Breast epithelium (tissue), 4 donors: ENCODE results near the gene INSR. TPM values are rescaled to one million over a fixed set of nuclear protein-coding genes. Genes with fewer than 3 reads are reported as not detected.

ENCODE experiments used
- DNase-seq, 2 donors: peaks; one replicate each; pipeline ENCODE4 v3.0.0-alpha.2; 2019; ENCODE audit warnings: low spot score in 2 of 2
- H3K27ac ChIP-seq, 2 donors: fragments of 200-600 bp; sonication (generic) in 1 of 2; one replicate each; pipeline ENCODE4 v1.5.1; 2016 to 2019; ENCODE audit warnings: mild to moderate bottlenecking in 1 of 2
- H3K27me3 ChIP-seq, 2 donors: fragments of 200-600 bp; sonication (generic) in 1 of 2; one replicate each; pipeline versions ENCODE4 v1.5.1 to v1.6.0; 2017 to 2019; ENCODE audit warnings: control low read depth in 1 of 2, mild to moderate bottlenecking in 1 of 2
- H3K36me3 ChIP-seq: fragments of 200-600 bp; one replicate; pipeline ENCODE4 v1.5.1; 2019
- H3K4me1 ChIP-seq, 2 donors: fragments of 200-600 bp; sonication (generic); one replicate each; pipeline ENCODE4 v1.5.1; 2016 to 2019; ENCODE audit warnings: control low read depth in 1 of 2
- H3K4me3 ChIP-seq, 3 donors: fragments of 200-600 bp; sonication (generic); 1 replicate in 2 of 3; 2 replicates in 1 of 3; pipeline ENCODE4 v1.5.1; 2016 to 2019; ENCODE audit warnings: mild to moderate bottlenecking in 3 of 3, moderate library complexity in 2 of 3
- H3K9me3 ChIP-seq, 2 donors: fragments of 200-600 bp; sonication (generic) in 1 of 2; one replicate each; pipeline ENCODE4 v1.5.1; 2016 to 2019; ENCODE audit warnings: control low read depth in 1 of 2
- CTCF ChIP-seq, 3 donors: fragments of 450-650 bp; IDR thresholded peaks; one replicate each; pipeline ENCODE4 v1.5.1; 2016 to 2017; ENCODE audit warnings: antibody characterized with exemption in 3 of 3, mild to moderate bottlenecking in 3 of 3, moderate library complexity in 3 of 3
- POLR2A ChIP-seq: fragments of 450-650 bp; IDR thresholded peaks from one replicate; pipeline ENCODE4 v1.6.1; 2016; ENCODE audit warnings: antibody characterized with exemption, mild to moderate bottlenecking, moderate library complexity
- POLR2AphosphoS5 ChIP-seq, 3 donors: sonication (generic); formaldehyde crosslinking; IDR thresholded peaks; one replicate each; pipeline ENCODE4 v1.6.1; 2017; ENCODE audit warnings: antibody characterized with exemption in 3 of 3
- intact Hi-C: fragments of 100-400 bp; cut with DNase I; formaldehyde crosslinking; loops from one replicate; pipeline ENCODE4 v1.15.1; 2023; ENCODE audit warnings: low total_unique reads
- total RNA-seq, 3 donors: library from RNA; depleted of rRNA; stranded (reverse); fragments of >200 nt; gene quantifications; one replicate each; pipeline ENCODE4 v1.1.0, GENCODE V29; 2016

Gene INSR
- total RNA-seq, 3 donors from 2014 or later = 66.3 to 108 (median 104) TPM

DNA sequence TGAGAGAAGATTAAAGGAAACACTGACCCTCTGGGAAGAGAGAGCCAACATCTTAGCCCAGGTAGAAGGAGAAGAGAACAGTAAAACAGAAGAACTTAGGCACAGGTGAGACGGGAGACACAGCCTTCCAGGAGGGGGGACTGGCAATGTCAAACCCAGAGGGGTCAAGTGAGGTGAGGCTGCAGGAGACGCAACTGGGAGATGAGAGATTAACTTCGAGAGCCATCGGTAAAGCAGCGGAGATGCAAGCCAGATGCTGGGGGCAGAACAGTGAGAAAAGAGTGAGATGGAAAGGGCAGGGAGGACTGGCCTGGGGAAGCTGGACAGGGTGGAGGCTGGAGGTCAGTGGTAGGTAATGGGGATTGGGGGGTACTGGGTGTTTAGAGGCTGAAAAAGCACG is 5.2 kb downstream of the INSR start:
- intact Hi-C loops = no loop called here
- Histone ChIP-seq H3K27ac (no peak overlapping the region), H3K36me3 (no peaks in the 10 kb centered on the region), H3K27me3 (no peaks in the 10 kb centered on the region), H3K9me3 (no peaks in the 10 kb centered on the region), H3K4me3 (no peak overlapping the region), H3K4me1 (no peaks in the 10 kb centered on the region)
- no peak for TF ChIP-seq POLR2AphosphoS5 (IDR thresholded peaks at IDR 0.05)
- TF ChIP-seq CTCF (IDR thresholded peaks at IDR 0.05) = no peak
- TF ChIP-seq POLR2A = no peak
- DNase-seq = no peak

DNA sequence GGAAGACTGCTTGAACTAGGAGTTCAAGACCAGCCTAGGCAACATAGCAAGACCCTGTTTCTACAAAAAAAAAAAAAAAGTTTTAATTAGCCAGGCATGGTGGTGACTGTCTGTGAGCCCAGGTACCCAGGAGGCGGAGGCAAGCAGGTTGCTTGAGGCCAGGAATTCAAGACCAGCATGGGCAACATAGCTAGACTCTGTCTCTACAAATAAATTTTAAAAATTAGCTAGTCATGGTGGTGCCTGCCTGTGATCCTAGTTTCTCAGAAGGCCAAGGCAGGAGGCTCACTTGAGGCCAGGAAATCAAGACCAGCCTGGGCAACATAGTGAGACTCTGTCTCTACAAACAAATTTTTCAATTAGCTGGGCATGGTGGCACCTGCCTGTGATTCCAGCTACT is 6.1 kb downstream of the INSR start:
- Histone ChIP-seq H3K36me3 (no peaks in the 10 kb centered on the region), H3K9me3 (no peaks in the 10 kb centered on the region), H3K27ac (no peak overlapping the region), H3K4me3 (no peak overlapping the region), H3K4me1 (no peaks in the 10 kb centered on the region), H3K27me3 (no peaks in the 10 kb centered on the region)
- TF ChIP-seq CTCF (IDR thresholded peaks at IDR 0.05) (no peak), POLR2AphosphoS5 (IDR thresholded peaks at IDR 0.05) (no peak), POLR2A (no peak)
- no peak for DNase-seq
- intact Hi-C loops = no loop called here

GRCh38 chr19:7287722-7288121 is 6.5 kb downstream of the INSR start:
- TF ChIP-seq POLR2AphosphoS5 (IDR thresholded peaks at IDR 0.05) (no peak), CTCF (IDR thresholded peaks at IDR 0.05) (no peak), POLR2A (no peak)

GRCh38 chr19:7280940-7281666 is 13.1 kb downstream of the INSR start:
- no peak overlapping the region for H3K27ac ChIP-seq
- no peaks in the 10 kb centered on the region for H3K27me3 ChIP-seq
- H3K9me3 ChIP-seq = no peaks in the 10 kb centered on the region
- TF ChIP-seq CTCF (IDR thresholded peaks at IDR 0.05) (no peak), POLR2A (no peak), POLR2AphosphoS5 (IDR thresholded peaks at IDR 0.05) (no peak)
- intact Hi-C loops = no loop called here
- no peaks in the 10 kb centered on the region for H3K36me3 ChIP-seq
- no peak for DNase-seq
- no peaks in the 10 kb centered on the region for H3K4me1 ChIP-seq
- no peak overlapping the region for H3K4me3 ChIP-seq

More at GRCh38 chr19:7287722-7288121, 6.5 kb downstream of the INSR start:
- no peaks in the 10 kb centered on the region for H3K9me3 ChIP-seq
- no peaks in the 10 kb centered on the region for H3K27me3 ChIP-seq
- no peaks in the 10 kb centered on the region for H3K36me3 ChIP-seq
- no peak overlapping the region for H3K4me3 ChIP-seq
- H3K4me1 ChIP-seq = no peaks in the 10 kb centered on the region
- intact Hi-C loops = no loop called here
- DNase-seq = no peak
- no peak overlapping the region for H3K27ac ChIP-seq

DNA sequence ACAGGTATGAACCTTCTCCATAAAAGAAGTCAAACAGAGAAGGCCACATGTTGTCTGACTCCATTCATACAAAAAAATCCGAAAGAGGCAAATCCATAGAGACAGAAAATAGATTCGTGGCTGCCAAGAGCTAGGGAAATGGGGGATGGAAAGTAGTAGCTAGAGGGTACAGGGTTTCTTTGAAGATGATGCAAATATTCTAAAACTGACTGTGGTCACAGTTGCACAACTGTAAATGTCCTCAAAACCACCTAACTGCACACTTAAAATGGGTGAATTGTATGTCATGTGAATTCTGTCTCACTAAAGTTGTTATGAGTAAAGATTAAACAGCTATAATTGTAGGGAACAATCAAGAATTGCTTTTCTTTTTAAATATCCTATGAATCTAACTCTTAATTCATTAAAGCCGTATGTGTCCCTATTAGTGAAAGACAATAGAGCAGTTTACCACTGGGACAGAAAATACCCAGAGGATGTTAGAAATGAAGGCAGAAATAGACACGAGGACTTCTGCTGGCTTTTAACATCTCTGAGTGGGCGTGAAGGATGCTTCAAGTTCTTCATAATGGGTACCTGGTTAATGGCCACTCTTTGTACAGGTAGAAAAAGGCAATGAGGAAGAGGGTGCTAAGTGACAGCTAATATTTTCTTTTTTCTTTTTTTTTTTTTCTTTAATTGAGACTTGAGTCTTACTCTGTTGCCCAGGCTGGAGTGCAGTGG is 21.2 kb downstream of the INSR start:
- TF ChIP-seq POLR2AphosphoS5 (IDR thresholded peaks at IDR 0.05) (no peak), CTCF (IDR thresholded peaks at IDR 0.05) (no peak), POLR2A (no peak)
- H3K4me3 ChIP-seq = no peak overlapping the region
- no peaks in the 10 kb centered on the region for H3K36me3 ChIP-seq
- intact Hi-C loops = no loop called here
- H3K9me3 ChIP-seq = no peaks in the 10 kb centered on the region
- no peak overlapping the region for H3K27ac ChIP-seq
- no peaks in the 10 kb centered on the region for H3K27me3 ChIP-seq
- no peak for DNase-seq
- H3K4me1 ChIP-seq = no peaks in the 10 kb centered on the region
